HG03280 (cell line): ENCODE measurements around the gene MILR1.
"Not testable (repeated sequence)": the region's sequence is repeated elsewhere in the genome, so short reads cannot be mapped to it uniquely, and the experiment has no call there.

Experiments used
- ATAC-seq: cut with Tn5 transposase; IDR thresholded peaks from one replicate; pipeline ENCODE4 v1.9.1; 2021; ENCODE audit warnings: mild to moderate bottlenecking, moderate library complexity; ENCODE audit not compliant: unreplicated experiment

The MILR1 gene, protein sequence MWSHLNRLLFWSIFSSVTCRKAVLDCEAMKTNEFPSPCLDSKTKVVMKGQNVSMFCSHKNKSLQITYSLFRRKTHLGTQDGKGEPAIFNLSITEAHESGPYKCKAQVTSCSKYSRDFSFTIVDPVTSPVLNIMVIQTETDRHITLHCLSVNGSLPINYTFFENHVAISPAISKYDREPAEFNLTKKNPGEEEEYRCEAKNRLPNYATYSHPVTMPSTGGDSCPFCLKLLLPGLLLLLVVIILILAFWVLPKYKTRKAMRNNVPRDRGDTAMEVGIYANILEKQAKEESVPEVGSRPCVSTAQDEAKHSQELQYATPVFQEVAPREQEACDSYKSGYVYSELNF

DNA sequence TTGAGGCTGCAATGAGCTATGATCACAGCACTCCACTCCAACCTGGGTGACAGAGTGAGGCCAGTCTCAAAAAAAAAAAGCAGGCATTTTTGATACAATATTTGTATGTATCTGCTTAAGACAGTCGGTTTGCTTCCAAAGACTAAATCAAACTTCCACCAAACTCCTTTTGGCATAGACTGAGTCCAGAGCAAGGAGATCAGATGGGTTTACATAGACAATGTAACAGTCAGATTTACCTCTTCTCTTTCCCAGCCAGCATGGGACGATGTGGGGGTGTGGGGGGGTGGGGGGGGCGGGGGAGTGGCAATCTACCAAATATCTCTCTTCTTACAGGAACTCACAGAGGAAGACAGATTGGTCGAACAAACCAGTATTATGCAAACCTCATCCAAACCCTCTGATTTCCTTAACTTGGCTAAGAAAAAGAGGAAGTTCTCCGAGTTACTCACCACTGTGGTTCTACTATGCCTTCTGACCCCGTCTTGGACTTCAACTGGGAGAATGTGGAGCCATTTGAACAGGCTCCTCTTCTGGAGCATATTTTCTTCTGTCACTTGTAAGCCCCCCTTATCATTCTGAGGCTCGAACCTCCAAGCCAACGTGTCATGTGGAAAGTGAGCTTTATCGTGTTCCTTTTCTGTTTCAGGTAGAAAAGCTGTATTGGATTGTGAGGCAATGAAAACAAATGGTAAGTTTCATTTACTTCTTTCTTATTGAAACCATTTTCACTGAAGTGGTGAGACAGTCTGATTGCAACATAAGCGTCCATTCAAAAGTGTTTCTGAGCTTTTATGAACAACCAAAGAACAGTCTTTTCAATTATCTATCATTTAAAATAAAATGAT lies at the start of gene MILR1:
TSS of gene MILR1 (plus strand) at position 451 of the 848 bp plus-strand sequence. CDS start at position 505, 54 bp downstream.
- no peak for ATAC-seq

DNA sequence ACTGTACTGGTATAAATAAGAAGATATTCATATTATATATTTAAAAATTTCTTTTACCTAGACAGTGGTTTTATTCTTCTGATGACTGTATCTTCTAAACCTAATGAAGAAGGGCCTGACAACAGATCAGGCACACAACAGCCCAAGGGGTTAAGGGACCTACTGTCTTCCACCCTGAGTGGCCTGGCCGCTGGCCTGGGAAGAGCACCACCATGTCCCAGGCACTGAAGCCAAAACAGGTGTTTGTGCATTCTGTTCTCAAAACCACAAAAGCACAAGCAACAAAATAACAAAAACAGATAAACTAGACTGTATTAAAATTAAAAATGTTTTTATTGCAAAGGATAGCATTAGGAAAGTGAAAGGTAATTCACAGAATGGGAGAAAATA lies 49.2 kb upstream of the MILR1 start:
- ATAC-seq: no peak

DNA sequence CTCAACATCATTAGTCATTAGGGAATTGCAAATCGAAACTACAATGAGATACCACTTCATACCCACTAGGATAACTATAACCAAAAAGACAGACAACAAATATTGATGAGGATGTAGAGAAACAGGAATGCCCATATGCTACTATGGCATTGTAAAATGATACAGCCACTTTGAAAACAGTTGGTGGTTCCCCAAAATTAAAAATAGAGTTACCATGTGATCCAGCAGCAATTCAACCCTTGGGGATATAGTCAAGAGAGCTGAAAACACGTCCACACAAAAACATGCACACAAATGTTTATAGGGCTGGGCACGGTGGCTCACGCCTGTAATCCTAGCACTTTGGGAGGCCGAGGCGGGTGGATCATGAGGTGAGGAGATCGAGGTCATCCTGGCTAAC lies 48.3 kb upstream of the MILR1 start:
- ATAC-seq: no peak

DNA sequence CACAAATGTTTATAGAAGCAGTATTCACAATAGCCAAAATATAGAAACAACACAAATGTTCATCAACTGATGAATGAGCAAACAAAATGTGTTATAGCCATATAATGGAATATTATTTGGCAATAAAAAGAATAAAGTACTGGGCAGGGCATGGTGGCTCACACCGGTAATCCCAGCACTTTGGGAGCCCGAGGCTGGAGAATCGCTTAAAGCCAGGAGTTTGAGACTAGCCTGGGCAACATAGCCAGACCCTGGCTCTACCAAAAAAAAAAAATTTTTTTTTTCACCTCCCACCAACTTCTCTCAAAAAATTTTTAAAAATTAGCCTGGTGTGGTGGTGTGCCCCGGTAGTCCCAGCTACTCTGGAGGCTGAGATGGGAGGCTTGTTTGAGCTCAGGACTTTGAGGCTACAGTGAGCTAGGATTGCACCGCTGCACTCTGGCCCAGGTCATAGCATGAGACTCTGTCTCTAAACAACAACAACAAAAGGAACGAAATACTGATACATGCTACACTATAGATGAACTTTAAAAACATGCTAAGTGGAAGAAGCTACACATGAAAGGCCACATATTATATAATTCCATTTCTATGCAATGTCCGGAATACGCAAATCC lies 47.6 kb upstream of the MILR1 start:
- ATAC-seq: no peak

DNA sequence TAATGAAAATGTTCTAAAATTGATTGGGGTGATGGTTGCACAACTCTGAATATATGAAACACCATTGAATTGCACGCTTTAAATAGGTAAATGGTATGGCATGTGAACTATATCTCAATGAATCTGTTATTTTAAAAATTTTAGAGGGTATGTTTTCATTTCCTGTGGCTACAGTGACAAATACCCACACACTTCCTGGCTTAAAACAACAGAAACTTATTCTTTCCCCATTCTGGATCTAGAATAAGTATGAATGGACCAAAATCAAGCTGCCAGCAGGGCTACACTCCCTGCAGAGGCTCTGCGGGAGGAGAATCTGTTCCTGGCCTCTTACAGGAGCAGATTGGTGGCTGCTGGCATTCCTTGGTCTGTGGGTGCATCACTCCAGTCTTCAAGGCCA lies 47.0 kb upstream of the MILR1 start:
- ATAC-seq: no peak

DNA sequence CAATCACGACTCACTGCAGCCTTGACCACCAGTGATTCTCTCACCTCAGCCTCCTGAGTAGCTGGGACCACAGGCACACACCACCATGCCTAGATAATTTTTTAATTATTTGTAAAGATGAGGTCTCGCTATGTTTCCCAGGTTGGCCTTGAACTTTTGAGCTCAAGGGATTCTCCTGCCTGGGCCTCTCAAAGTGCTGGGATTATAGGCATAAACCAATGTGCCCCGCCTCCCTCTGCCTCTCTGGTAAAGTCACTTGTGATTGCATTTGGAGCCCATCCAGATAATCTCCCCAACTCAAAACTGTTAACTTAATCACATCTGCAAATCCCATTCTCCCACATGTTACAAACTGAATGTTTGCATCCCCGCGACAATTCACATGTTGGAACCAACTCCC lies 46.4 kb upstream of the MILR1 start:
- no peak for ATAC-seq

DNA sequence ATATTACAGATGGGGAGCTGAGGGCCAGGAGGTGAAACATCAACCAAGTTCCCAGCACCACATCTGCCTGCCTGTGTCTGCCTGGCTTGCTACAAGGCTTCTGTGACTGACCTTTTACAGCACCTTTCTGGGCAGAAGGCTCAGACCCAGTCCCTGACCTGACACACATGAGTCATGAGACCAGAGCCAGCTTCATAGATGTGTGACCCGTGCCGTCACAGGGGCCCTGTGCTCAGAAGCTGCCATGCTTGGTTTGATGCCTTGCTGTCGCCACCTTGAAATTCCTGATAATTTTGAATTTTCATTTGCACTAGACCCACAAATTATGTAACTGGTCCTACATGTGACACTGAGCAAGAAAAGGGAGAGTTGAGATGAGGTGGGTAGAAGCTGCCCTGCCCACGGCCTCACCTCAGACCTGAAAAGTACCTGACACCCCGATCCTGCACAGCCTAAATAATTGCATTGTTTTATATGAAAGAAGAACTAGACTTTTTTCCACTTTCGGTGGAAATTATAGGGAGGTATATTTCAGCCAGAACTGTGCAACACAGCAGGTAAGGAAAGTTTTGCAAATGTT lies 44.9 kb upstream of the MILR1 start:
- no peak for ATAC-seq

DNA sequence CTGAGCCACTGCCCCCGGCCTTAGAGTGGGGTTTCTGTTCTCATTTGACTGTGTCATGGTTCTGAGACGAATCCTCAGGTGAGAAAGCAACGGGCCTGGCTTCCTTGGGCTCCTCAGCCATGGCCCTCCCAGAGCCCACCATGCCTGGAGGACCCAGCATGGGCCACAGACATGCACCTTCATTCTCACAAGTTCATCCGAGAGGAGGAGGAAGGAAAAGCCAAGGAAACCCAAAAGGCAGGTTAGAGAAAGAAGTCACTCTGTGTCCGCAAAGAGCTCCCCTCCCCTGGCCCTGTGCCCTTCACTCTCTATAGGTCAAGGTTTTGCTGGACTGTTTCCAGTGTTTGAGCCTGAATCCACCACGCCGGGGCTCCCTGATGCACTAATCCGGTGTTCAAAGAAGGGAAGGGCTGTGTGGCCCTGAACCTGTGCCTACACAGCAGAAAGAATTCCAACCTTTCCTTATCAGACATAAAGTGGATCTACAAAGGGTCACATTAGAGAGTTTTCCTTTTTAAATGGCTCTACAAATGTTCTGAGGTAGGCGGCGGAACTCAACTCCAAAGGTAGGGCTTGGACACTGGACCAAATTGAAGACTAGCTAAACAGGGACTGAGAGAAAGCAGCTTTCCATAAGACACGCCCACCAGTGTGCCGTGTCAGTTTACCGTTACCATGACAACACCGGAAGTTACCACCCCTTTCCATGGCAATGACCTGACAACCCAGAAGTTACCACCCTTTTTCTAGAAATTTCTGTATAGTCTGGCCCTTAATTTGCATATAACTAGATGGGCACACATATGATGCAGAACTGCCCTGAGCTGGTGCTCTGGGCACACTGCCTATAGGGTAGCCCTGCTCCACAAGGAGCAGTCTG lies 42.4 kb upstream of the MILR1 start:
- ATAC-seq: no peak

DNA sequence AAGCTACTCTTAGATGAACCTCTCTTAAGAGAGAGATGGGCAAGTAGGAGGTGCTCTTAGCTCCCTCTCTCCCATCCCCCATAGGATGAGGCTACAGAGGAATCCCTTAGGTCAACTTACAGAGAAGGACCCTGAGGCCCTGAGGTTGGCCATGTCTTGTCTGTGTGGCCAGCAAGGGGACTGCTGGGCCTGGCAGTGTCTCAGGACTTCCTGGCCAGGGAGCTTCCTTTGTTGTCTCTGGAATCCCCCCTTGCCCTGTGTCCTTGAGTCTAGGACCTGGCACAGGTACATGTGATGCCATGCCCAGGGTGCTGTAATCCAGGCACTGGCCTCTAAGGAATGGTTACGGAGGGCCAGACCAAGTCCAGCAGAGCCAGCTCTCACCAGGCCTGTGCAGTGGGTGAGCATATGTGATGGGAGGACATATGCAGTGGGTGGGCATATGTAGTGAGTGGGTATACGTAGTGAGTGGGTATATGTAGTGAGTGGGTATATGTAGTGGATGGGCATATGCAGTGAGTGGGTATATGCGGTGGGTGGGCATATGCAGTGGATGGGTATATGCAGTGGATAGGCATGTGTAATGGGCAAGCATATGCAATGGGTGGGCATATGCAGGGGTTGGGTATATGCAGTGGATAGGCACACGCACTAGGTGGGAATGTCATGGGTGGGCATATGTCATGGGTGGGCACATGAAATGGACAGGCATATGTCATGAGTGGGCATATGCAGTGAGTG lies 38.0 kb upstream of the MILR1 start:
- no peak for ATAC-seq

DNA sequence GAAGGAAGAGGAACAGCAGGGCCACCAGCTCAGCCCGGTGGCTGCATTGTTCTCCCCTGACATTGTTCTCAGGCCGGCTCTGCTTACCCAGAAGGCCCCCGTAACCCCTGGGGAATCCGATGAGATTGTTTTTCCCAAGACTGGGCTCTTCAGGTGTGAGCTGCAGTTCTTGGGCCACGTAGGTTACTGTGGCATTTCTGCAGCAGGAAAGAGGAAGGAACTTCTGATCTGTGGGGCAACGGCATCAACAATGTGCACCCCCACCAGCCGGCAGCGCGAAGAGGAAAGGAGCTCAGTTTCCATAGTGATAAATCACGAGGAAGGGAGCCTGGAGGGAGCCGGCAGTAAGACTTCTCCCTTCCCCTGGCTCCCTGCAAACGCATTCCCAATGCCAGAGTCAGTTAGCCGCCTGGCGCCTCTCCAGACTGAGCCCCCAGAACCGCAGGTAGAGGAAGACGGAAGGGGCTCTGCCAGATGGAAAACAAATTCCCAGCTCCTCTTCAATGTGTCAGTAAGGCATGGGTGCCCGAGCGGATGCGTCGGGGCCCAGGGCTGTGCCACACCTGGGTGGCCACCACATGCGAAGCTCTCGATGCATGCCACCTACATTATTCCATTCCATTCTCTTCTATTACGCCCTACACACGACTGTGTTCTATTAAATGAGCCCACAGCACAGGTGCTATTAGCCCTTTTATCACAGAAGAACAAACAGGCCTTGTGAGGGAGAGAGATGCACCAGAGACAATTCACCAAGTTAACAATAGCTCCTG lies 36.7 kb upstream of the MILR1 start:
- ATAC-seq: no peak

DNA sequence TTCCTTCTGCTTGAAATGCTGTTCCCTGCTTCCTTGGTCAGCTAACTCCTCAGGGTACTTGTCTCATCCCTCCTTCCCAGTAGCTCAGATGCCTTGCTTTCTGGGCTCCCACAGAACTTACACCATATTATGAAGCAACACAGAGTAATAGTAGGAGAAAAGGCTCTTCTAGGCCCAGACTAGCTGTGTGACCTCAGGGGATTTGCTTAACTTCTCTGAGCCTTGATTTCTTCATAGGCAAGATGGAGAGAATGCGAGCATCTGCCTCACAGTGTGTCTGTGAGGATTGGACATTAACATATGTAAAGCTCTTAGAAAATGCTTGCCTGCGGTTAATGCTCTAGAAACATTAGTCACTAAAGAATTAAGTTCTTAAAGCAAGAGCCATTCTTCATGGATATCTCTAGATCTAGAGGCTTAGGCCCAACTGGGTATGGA lies 36.0 kb upstream of the MILR1 start:
- no peak for ATAC-seq

DNA sequence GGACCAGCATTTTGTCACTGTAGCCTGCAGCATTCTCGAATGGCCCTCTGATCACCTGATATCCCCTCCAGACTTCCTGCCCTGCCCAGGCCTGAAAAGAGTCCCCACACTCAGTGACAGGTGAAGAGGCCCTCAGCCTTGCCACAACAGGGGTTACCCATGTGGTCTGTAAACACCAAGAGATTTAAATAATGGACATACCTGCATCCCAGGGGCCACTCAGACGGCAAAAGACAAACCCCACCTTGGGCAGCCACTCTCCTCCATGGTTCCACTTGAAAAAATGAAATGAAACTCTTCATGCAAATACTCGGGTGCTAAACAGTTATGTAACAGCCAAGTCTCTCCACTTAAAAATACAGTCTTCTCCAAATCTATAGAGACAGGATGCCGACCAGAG lies 35.4 kb upstream of the MILR1 start:
- peak; percentile 80 for ATAC-seq

DNA sequence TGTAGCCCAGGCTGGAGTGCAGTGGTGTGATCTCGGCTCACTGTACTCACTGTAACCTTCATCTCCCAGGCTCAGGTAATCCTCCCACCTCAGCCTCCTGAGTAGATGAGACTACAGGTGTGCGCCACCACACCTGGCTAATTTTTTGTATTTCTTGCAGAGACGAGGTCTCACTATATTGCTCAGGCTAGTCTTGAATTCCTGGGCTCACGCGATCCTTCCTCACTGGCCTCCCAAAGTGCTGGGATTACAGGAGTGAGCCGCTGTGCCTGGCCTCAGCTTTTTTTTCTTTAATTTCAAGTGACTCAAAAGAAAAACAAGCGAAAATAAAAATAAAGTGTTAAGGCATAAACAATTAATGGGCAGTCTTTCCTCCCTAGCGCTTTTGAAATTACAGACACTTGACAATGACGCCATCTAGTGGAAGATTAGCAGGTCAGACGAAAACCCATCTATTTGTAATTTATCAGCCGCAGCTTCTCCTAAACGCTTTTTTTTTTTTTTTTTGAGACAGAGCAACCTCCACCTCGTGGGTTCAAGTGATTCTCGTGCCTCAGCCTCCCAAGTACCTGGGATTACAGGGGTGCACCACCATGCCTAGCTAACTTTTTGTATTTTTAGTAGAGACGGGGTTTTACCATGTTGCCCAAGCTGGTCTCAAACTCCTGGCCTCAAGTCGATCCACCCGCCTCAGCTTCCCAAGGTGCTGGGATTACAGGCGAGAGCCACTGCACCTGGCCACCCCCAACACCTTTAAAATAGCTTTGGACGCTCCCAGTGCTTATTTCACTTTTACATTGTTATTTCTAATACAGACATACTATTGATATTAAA lies 30.2 kb upstream of the MILR1 start:
- no peak for ATAC-seq

DNA sequence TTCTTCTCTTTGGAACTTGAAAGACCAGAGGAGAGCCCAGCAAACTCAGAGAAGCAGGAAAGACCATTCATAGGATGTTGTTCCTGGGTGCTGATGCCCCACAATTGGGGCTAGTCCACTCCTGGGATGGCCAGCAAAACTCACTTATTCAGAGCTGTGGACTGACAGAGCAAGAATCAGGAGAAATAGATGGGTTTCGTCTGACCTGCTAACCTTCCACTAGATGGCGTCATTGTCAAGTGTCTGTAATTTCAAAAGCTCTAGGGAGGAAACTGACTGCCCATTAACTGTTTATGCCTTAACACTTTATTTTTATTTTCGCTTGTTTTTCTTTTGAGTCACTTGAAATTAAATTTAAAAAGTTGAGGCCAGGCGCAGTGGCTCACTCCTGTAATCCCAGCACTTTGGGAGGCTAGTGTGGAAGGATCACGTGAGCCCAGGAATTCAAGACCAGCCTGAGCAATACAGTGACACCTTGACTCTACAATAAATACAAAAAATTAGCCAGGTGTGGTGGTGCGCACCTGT lies 28.7 kb upstream of the MILR1 start:
- ATAC-seq: no peak

DNA sequence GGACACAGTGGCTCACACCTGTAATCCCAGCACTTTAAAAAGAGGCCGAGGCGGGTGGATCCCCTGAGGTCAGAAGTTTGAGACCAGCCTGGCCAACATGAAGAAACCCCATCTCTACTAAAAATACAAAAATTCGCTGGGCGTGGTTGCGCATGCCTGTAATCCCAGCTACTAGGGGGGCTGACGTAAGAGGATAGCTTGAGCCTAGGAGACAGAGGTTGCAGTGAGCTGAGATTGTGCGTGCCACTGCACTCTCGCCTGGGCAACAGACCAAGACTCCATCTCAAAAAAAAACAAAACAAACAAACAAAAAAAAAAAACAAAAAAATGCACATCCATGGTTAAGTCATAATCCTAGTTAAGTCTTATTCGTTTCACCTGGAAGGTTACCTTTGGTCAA lies 26.8 kb upstream of the MILR1 start:
- not testable (repeated sequence) for ATAC-seq

DNA sequence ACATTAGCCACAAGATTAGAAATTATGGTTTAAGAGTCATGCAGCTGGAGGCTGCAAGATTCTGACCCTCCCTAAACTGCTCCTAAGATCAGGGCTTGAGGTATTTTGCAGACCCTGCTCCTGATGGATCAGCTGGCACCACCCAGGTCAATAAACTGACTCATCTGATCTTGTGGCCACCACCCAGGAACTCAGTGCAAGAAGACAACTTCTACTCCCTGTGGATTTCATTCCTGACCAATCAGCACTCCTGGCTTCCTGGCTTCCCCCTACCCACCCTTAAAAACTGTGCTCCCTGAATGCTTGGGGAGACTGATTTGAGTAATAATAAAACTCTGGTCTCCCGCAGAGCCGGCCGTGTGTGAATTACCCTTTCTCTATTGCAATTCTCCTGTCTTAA lies 25.0 kb upstream of the MILR1 start:
- no peak for ATAC-seq

DNA sequence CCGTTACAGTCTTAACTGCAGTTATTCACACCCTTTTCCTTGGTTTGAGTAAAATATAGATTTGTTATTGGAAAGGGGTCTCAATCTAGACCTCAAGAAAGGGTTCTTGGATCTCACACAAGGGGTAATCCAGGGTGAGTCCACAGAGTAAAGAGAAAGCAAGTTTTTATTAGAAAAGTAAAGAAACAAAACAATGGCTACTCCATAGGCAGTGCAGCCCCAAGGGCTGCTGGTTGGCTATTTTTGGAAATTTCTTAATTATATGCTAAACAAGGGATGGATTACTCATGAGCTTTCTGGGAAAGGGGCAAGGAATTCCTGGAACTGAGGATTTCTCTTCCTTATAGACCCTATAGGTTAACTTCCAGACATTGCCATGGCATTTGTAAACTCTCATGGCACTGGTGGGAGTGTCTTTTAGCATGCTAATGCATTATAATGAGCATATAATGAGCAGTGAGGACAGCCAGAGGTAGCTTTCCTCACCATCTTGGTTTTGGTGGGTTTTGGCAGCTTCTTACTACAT lies 24.5 kb upstream of the MILR1 start:
- no peak for ATAC-seq

DNA sequence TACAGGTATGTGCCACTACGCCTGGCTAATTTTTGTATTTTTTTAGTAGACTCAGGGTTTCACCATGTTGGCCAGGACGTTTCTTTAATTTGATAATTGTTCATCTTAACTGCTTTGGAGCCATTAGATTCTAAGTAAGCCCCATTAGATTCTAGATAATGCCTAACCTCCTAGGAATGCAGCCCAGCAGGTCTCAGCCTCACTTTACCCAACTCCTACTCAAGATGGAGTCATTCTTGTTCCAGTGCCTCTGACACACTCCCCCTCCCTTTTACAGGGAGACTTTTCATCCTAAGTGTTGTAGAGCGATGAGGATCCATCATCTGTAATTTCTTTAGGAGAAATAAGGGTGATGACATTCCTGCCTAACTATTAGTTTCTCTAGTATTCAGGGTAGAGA lies 23.7 kb upstream of the MILR1 start:
- ATAC-seq: no peak
